NCI-H226 (cell line): Measurements from ENCODE around the gene ADAMTS7.
"Not testable (repeated sequence)": the region's sequence is repeated elsewhere in the genome, so short reads cannot be mapped to it uniquely, and the experiment has no call there.

Source experiments
- DNase-seq: peaks from one replicate; pipeline ENCODE4 v3.0.0-alpha.2; 2015

ADAMTS7 gene

GRCh38 chr15:78765154-78765860, 46.0 kb downstream of the ADAMTS7 start:
- DNase-seq, result not testable (repeated sequence)

DNA sequence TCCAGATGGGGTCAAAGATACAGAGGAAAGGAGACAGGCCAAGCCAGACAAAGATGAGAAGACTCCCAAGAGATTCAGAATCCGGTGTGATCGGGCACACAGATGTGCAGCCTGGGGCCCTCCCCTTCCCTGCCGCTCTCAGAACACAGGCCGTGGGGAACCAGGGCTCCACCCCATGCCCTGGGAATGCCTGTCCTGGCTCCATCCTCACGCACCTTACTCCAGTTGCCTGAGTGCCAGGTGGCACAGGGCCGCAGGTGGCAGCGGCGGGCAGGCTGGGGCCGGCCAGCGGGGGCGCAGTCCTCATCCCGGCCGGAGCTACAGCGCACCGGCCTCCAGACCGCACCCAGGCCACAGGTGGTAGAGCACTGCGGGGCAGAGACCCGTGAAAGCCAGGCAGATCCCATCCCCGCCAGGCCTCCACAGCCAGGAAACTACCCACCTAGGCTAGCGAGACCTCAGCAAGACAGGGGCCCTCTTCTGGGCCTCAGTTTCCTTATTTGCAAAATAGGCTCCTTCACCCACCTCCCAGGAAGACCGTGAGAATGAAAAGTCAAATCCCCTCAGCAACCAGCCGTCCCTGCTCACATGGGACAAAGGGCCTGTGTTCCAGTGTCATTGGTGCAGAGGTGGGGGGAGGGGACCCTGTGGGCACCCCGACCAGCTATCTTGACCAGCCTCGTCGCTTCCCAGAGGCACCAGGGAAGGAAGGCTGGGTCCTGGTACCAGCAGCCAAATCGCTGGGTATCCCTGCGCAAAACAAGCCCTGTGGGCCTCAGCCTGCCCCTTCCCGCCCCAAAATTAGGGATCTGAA, 46.7 kb downstream of the ADAMTS7 start:
- not testable (repeated sequence) for DNase-seq

GRCh38 chr15:78763796-78764241, 47.4 kb downstream of the ADAMTS7 start:
- no peak for DNase-seq

DNA sequence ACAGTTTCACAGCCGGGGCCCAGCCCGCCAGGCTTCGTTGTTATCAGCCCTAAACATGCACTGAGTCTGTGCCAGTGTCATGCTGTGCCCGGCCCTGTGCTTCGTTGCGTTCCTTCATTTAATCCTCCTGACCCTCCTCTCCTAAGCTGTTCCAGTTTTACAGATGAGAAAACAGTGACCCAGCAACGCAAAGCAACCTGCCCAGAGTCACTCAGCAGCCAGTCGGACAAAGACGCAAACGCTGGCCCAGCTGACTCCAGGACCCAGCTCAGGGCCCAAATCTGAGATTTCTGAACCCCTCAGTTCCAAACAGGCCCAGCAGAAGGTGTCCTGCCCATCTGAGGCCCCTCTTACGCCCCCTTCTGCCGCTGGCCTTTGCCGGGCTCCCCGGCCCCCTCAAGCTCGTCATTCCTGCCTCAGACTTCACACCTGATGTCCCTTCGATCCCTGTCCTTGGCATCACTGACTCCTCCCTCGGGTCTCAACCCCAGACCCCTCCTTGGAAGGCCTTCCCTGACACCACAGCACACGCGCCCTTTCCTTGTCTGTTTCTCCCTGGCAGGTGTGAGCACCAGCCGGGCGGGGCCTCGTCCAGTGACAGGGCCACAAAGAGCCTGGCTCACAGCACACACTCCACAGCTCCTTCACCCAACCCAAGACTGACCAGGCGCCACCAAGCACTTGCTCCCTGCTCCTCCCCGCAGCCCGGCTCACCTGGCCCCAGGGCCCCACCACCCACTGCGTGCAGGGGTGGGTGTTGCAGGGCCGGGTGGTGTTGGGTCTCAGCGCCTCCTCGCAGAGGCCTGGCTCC, 48.1 kb downstream of the ADAMTS7 start:
- DNase-seq, result no peak

DNA sequence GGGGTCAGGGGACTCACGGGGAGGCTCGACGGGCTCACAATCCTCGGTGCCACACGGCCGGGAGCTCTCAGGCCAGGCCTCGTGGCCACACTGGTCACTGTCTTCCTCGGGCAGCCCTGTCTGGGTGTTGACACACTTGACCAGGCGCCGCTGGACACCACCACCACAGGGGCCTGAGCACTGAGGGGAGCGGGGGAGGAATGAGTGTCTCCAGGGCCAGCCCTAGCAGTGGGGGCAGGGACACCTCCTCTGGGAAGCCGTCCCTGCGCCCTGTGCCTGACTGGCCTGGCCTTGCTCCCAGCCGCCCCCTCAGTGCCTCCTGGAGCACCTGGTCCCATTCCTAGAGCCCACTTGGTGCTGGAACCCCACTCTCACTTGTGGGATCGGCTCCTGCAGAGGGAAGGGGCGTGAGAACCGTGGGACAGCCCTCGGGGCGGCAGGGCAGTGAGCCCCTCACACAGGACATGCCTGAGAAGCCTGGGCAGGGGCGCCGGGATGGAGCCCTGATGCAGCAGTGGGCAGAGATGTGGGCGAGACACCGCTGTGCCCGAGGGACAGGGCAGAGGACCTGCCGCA, 48.8 kb downstream of the ADAMTS7 start:
- not testable (repeated sequence) for DNase-seq

GRCh38 chr15:78761891-78762385, 49.3 kb downstream of the ADAMTS7 start:
- DNase-seq, result no peak

DNA sequence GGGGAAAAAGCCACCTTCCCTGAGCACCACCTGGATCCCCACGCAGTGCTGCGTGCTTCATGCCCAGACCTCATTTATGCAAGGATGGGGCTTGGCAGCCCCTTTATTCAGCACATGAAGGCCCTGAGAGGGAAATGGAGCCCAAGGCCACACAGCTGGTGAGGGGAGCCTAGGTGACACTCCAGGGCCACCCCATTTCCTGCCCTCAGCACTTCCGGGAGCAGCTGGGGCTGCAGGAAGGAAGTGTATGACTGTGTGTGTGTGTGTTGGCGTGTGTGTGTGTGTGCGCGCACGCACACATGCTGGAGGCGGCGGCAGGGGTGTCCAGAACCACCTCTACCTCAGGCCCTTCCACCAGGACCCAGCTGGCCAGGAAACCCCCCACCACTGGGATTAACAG, 49.8 kb downstream of the ADAMTS7 start:
- not testable (repeated sequence) for DNase-seq

GRCh38 chr15:78761020-78761419, 50.2 kb downstream of the ADAMTS7 start:
- DNase-seq, result no peak

DNA sequence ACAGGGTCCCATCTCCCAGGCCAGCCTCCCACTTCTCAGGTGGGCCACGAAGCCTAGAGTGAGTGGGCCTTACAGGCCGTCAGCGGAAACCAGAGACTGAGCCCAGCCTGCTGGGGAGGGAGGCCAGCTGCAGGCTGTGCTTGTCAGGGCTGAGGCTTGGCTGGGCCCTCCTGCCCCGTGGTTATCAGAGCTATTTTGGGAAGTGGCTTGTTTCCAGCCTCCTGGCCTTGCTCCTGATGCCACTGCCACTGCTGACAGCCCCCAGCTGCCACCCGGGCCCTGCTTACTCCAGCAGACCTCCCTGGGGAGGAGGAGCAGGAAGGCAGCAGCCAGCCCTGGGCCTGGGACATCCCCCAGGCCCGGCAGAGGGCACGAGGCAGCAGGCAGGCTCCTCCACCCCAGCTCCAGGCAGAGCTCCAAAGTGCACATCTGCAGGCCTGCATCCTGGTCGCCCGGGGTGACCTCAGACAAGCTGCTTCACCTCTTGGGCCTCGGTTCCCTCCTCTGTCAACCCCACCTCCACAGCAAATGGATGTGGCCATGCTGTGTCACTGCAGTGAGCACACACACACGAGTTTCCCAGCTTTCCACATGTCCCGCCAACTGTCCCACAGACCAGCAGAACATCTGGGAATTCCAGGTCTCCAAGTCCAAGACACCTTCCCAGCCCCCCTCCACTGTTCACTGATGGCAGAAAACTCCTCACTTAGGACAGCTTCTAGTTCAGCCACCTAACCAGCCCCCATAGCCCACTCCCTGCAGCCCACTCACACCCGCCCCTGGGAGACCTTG, 51.0 kb downstream of the ADAMTS7 start:
- DNase-seq, result not testable (repeated sequence)

GRCh38 chr15:78759361-78759998, 51.8 kb downstream of the ADAMTS7 start:
- DNase-seq, result not testable (repeated sequence)

DNA sequence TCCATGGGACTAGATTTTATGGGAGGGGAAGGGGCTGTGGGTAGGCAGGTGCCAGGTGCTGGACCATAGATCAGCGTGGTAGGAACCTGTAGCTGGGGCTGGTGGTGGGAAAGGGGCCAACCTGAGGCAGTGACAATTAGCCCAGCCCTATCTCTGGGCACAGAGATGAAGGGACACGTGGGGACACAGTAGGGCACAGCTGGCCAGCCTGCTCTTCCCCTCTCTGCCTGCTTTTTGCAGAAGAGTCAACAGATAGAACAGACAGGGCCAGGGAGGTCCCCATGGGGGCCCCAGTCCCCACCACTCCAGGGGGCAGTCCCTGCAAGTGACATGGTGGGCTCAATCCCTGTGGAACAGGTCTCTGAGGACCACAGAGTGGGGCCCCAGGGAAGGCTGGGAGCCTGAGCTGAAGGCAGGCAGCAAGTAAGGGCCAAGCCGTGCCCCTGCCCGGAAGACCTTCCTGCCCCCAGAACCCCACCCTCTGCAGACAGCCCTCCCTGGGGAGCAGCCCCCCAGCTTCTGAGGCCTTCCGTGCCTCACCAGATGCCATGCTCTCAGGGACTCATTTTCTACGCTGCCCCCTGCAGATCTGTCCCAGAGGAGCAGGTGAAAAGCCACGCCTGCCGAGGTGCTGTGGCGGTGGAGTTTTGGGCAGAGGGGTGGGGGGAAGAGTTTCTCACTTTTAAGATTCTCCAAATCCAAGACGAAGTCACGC, 52.6 kb downstream of the ADAMTS7 start:
- not testable (repeated sequence) for DNase-seq

- DNase-seq, result not testable (repeated sequence)
Observed at GRCh38 chr15:78758084-78758483, 53.2 kb downstream of the ADAMTS7 start.

DNA sequence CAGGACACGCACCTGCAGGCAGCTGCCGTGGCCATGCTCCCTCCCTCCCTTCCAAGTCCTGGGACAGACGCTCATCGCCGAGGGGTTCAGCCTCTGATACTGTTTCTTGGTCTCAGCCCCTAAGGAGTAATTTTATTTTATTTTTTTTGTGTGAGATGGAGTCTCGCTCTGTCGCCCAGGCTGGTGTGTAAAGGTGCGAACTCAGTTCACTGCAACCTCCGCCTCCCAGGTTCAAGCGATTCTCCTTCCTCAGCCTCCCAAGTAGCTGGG, 53.7 kb downstream of the ADAMTS7 start:
- no peak for DNase-seq

- peak; percentile 15 for DNase-seq
Observed at GRCh38 chr15:78756781-78757635, 54.3 kb downstream of the ADAMTS7 start.

DNA sequence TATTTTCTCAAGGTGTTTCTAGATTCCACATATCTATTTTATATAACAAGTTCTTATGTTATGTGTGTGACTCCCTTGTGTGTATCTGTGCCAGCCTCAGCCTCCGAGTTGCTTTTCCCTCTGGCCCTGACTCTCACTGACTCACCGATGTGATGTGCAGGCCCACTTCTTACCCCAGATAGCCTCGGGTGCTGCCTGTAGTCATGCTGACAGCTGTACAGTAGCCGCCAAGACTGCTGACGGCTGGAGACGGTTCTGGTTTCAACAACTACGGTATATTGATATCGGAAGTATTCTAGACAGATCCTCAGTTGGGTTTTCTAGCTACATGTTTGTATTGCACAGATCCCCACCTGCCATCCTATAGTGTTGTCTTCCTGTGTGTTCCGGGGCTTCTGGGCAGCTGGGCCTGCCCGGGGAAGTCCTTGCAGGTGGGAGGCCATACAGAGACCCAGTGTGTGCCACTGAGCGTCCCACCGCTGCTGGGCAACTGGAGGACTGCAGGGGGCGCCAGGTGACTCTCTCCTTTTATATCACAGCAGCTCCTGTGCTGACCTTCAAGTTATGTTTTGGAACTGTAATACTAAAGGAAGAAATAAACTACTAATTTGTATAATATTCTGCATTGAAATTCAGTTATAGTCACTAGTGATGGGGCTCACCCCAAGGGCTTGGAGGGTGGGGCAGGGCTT, 55.2 kb downstream of the ADAMTS7 start:
- DNase-seq, result peak; percentile 88

GRCh38 chr15:78754637-78755280, 56.5 kb downstream of the ADAMTS7 start:
- DNase-seq, result not testable (repeated sequence)

- DNase-seq, result not testable (repeated sequence)
Observed at GRCh38 chr15:78753751-78754535, 57.3 kb downstream of the ADAMTS7 start.

GRCh38 chr15:78753359-78753659, 58.0 kb downstream of the ADAMTS7 start:
- DNase-seq, result not testable (repeated sequence)
